GM12891 (cell line): ENCODE data around the gene STK39.

Experiments used
- DNase-seq: peaks from one replicate; pipeline ENCODE4 v3.0.0; 2011; ENCODE audit warnings: low spot score; ENCODE audit not compliant: insufficient read length
- FAIRE-seq: peaks from 2 replicates; lab custom pipeline; 2011; peaks lifted over from hg19 to GRCh38; lab: Jason Lieb, UNC
- PAX5 ChIP-seq: IDR thresholded peaks from 2 replicates; pipeline ENCODE4 v1.6.1; 2011; ENCODE audit warnings: low read length, moderate library complexity, mild to moderate bottlenecking; ENCODE audit not compliant: insufficient read depth, severe bottlenecking
- POLR2A ChIP-seq: IDR thresholded peaks from 2 replicates; pipeline ENCODE4 v1.6.1; 2011; ENCODE audit warnings: low read depth, low read length, control low read depth
- POLR2AphosphoS5 ChIP-seq: IDR thresholded peaks from 2 replicates; pipeline ENCODE4 v1.6.1; 2011; ENCODE audit warnings: low read depth, low read length, control low read depth
- POU2F2 ChIP-seq: IDR thresholded peaks from 2 replicates; pipeline ENCODE4 v1.6.1; 2011; ENCODE audit warnings: low read depth, mild to moderate bottlenecking, control low read depth, low read length, moderate library complexity
- SPI1 ChIP-seq: IDR thresholded peaks from 2 replicates; pipeline ENCODE4 v1.6.1; 2011; ENCODE audit warnings: low read depth, low read length, control low read depth
- TAF1 ChIP-seq: IDR thresholded peaks from 2 replicates; pipeline ENCODE4 v1.6.1; 2011; ENCODE audit warnings: low read depth, low read length, control low read depth

STK39 gene

DNA sequence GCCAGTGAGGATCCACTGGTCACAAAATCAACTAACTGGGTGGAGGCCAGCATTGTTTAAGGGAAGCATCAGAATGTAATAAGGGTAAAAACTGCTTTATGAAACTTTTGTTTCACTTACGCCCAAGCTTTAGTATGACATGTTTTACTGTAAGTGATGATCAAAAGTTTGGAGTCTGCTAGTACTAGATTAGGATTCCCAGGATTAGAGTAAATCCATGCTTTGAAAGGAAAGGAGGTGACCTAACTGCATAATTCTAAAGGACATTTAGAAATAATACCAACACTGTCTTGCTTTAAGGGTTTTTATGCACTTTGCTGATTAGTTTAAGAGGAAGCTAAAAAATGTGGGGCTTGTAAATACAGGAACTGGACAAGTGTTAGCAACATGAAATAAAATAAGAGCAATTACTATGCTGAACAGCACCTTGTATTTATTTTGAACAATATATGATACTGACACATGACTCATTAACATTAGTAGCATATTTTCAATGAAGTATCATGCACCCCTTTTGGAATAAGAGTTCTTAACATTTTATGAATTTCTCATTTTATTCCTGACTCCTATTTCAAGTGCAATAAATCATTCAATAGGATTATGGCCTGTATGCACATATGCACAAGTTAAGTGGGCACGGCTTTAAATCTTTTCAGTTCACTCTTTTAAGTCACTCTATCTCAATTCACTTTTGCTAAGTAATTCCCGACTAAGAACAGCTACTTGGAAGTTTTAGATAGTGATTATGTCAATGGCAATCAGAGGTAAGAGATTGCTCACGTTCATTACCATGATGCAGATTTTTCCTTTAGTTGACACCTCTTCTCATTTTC, 62.5 kb downstream of the STK39 start:
- DNase-seq: no peak
- no peak for TF ChIP-seq PAX5
- no peak for TF ChIP-seq TAF1
- no peak for TF ChIP-seq SPI1
- TF ChIP-seq POLR2AphosphoS5: no peak
- no peak for TF ChIP-seq POLR2A
- no peak for TF ChIP-seq POU2F2
- FAIRE-seq: no peak

DNA sequence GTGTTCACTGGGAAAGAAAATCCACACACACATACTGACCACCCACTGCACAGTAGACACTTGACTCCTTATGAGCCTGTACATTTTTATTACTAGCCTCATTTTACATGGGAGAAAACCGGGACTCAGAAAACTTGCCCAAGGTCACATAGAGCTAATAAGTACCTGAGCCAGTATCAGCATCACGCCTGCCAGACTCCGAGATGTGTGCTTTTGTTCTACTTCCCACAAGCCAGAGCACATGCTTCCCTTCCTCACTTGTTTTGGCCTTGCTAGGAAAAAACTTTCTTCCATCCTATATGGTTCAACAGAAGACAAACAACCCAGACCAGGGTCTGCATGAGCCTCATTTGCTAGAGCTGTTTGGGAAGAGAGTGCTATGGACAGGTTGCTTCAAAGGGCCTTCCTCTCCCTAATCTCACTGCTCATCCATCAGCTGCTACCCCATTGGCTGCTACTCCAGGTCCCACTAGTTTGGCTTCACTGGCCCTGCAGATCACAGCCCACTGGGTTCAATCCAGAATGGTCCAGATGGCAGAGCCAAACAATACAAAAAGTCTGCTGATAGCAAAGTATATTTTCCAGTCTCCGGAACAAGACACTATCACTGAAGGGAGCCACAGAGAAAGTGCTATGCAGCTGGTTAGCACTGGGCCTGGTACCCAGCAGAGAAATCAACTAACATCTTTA, 63.9 kb downstream of the STK39 start:
- FAIRE-seq (no peak), DNase-seq (no peak)
- TF ChIP-seq SPI1 (no peak), PAX5 (no peak), POLR2AphosphoS5 (no peak), POU2F2 (no peak), POLR2A (no peak)

DNA sequence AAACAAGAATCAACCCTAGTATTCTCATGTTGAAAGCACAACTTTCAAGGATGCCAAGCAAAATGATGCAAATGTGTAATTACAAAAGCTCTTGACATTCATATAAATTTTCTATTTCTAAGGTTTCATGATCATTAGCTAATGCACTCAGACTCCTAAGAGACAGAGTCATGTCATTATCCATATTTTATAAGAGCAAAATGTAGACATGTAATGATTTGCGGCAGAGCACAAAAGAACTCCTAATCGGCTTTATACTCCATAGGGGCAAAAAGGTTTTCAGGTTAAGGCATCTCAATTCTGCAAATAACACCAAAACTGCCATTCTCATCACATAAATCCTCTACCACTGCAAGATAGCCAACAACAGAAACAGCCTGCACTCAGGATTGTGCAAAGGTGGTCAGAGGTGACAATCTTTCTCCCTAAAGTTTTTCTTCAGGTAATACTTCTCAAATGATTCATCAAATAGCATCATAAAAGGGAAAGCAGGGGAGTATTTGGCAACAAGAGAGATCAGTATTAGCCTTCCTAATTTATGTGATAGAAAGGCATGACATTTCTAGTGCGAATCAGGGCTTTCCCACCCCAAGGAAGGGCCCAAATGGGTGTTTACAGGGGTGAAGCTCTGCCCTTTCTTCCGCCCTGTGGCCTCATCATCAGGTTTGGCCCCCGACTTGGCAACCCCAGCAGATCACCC, 64.7 kb downstream of the STK39 start:
- DNase-seq (no peak), FAIRE-seq (no peak)
- TF ChIP-seq PAX5 (no peak), POU2F2 (no peak), POLR2AphosphoS5 (no peak), SPI1 (no peak), TAF1 (no peak), POLR2A (no peak)

DNA sequence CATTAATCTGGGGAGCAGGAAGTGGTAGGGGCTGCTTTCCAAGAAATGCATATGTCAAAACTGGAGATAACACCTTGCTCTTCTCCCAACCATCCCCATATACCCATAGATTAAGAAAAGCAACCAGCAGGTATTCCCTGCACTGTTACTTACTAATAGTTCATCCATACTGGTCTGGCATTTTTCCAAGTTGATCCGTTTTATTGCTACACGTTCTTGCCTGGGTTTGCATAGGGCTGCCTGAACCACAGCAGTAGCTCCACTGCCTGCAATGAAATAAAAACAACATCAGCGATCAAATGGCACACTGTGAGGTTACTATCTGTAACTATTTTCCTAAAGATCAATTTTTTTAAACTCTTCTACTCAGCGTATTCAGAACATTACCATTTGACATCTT, 65.6 kb downstream of the STK39 start:
- FAIRE-seq (no peak), DNase-seq (no peak)
- TF ChIP-seq POLR2AphosphoS5 (no peak), POLR2A (no peak), POU2F2 (no peak), SPI1 (no peak), TAF1 (no peak)

DNA sequence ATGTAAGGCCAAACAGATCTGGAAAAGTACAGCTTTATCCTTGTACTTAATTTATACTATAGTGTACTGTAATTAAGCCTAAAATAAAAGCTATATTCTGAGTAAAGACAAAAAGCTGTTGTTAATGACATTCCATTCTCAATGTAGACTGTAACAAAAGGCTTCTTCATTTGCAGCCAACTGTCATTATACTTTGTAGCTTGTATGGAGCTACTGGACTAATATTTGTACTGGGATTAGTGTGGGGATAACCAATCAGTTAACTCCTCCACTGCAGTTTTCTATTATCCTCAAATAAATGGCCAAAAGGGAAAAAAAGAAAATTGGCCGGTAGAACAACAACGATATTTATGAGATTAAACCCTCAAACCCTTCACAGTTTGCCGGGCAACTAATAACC, 66.5 kb downstream of the STK39 start:
- no peak for FAIRE-seq
- DNase-seq: no peak
- TF ChIP-seq SPI1 (no peak), POLR2A (no peak), POU2F2 (no peak), TAF1 (no peak), POLR2AphosphoS5 (no peak), PAX5 (no peak)

DNA sequence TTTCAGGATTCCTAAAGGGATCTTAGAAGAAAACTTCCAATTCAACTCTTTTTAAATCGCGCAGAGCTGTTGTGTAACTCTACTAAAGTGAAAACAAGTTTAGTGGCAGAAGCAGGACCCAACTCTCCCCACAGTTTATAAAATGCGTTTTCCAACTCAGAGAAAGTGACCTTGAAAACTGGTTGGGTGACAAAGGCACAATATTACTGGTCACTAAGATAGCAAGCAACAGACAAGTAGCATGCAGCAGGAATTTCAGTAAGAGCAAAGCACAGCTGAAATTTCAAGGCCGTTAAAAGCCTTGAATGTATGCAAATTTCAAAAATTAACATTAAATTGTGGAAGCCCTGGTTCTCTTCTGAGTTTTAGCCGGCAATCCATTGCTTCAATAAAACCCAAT, 66.9 kb downstream of the STK39 start:
- TF ChIP-seq POU2F2 (no peak), POLR2A (no peak), TAF1 (no peak), PAX5 (no peak), SPI1 (no peak), POLR2AphosphoS5 (no peak)
- no peak for FAIRE-seq

DNA sequence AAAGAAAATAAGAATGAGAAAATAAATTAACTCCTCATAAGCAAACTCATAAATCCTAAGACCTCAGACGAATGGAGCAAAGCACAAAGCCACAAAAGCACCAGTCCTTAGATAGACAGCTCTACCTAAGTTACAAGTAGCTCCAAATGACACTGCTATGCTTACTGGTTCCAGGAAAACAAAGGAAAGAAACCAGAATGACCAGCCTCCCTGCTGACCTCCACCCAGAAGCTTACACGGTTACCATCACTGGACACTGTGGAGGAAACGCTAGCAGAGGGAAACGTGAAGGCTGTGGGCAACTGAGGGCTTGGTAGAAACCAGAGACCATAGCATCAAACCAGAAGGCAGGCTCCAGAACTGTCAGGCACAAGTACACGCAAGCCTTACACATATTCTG, 67.8 kb downstream of the STK39 start:
- DNase-seq (no peak), FAIRE-seq (no peak)
- no peak for TF ChIP-seq POLR2A
- TF ChIP-seq SPI1: no peak
- no peak for TF ChIP-seq TAF1
- TF ChIP-seq POU2F2: no peak
- no peak for TF ChIP-seq PAX5

More for the DNA sequence above, 66.9 kb downstream of the STK39 start:
- no peak for DNase-seq

DNA sequence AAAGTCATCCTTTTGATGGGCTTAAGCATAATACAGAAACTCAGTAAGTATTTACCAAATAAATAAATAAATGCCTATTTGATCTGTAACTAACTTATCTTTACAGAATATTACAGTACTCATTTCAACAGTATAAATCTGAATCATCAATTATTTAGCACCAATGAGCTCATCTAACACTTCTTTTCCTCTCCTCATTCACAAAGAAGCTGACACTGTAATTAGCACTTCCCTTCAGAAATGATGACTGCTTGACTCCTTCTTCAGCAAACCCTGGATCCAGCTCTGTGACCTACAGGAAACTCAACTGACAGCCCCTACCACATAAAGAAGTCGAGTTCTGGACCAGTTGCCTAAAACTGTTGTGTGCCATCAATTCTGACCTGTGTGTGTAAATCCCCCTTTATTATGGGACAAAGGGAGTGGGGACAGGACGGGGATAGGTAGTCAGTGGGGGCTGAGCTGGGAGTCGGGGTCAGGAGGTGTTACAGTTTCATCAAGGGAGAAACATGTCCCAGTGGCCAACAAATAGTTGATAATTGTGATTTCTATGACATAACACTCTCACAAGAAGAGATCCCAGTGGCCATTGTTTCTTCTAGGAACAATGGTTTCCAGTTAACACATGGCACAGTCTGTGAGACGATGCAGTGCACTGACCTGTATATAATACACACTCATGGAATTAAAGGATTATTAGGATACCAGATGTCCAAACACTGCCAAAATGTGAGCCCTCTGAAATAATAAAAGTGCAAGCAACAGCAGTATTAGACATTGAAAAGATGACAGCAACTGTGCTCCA, 68.7 kb downstream of the STK39 start:
- FAIRE-seq (no peak), DNase-seq (no peak)
- no peak for TF ChIP-seq PAX5
- TF ChIP-seq POU2F2: no peak
- no peak for TF ChIP-seq POLR2A

DNA sequence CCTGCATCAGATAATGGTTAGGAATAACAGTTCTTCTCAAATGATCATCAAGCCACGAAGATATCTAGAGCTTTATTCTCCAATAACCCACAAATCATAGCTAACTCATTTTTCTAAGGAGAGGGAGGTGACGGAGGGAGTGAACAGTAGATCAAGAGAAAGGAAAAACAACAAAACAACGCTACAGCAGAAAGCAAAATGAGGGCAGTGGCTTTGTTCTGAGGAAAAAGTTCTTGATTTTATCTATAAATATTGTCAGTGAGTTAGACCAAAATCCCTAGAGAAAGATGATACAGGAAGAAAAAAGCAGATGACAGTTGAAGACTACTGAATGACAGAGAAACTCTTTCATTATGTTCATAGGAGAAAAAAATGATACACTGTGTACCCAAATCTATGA, 71.0 kb downstream of the STK39 start:
- no peak for DNase-seq
- FAIRE-seq: no peak
- TF ChIP-seq POLR2A (no peak), POU2F2 (no peak), SPI1 (no peak), PAX5 (no peak), POLR2AphosphoS5 (no peak), TAF1 (no peak)
